Measurements from ENCODE around the gene TRAF2.

The TRAF2 gene

GRCh38 chr9:136973618-136974617 lies 87.6 kb downstream of the TRAF2 start:
- TF ChIP-seq ZNF274 (IDR thresholded peaks at IDR 0.05; ENCODE audit: low read depth, low read length), result no peak

DNA sequence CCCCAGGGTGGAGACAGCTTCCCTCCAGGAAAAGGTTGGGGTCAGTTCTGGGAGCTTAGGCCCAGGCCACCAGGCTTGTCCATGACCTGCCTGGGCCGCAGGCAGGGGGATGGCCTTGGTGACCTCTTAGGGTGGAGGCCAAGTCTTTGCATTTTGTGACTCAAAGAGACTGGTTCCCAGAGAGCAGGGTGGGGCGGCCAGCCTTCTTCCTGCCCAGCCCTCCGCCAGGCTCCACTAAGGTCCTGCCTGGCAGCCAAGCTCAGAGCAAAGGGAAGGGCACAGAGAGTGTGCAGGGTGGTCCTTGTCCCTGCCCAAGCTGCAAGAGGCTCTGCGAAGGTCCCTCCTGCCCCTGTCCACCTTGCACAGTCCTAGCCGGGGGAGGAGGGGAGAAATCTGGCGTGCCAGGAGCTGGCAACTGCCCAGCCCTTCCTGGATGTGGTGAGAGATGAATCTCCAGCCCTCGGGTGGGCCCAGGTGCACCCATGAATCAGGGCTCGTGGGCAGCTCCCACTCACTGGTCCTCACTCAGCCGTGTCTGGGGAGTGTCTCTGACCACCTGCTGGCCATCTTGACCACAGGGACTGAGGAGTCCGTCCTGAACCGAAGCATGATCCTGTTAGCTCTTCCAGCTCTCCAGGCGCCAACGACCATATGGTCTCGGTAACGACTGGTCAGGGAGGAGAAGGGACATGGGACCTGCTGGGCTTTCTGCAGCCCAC lies 88.7 kb downstream of the TRAF2 start:
- TF ChIP-seq ZNF274 (IDR thresholded peaks at IDR 0.05; ENCODE audit: low read depth, low read length), result no peak

More at GRCh38 chr9:136973618-136974617, 87.6 kb downstream of the TRAF2 start:
- no peak overlapping the region for H3K4me3 ChIP-seq (ENCODE audit: low read length)

GRCh38 chr9:136975644-136976043 lies 89.3 kb downstream of the TRAF2 start:
- TF ChIP-seq ZNF274 (IDR thresholded peaks at IDR 0.05; ENCODE audit: low read depth, low read length), result no peak
- H3K4me3 ChIP-seq (ENCODE audit: low read length), result no peak overlapping the region

More for the DNA sequence above, 88.7 kb downstream of the TRAF2 start:
- H3K4me3 ChIP-seq (ENCODE audit: low read length), result no peak overlapping the region

Data from GM08714 (cell line).